D341Med (cell line): ENCODE measurements around the gene RUFY2.
"Not testable (repeated sequence)": the region's sequence is repeated elsewhere in the genome, so short reads cannot be mapped to it uniquely, and the experiment has no call there.

Source experiments
- DNase-seq: peaks from one replicate; pipeline ENCODE4 v3.0.0; 2012; ENCODE audit warnings: low spot score

RUFY2 gene

DNA sequence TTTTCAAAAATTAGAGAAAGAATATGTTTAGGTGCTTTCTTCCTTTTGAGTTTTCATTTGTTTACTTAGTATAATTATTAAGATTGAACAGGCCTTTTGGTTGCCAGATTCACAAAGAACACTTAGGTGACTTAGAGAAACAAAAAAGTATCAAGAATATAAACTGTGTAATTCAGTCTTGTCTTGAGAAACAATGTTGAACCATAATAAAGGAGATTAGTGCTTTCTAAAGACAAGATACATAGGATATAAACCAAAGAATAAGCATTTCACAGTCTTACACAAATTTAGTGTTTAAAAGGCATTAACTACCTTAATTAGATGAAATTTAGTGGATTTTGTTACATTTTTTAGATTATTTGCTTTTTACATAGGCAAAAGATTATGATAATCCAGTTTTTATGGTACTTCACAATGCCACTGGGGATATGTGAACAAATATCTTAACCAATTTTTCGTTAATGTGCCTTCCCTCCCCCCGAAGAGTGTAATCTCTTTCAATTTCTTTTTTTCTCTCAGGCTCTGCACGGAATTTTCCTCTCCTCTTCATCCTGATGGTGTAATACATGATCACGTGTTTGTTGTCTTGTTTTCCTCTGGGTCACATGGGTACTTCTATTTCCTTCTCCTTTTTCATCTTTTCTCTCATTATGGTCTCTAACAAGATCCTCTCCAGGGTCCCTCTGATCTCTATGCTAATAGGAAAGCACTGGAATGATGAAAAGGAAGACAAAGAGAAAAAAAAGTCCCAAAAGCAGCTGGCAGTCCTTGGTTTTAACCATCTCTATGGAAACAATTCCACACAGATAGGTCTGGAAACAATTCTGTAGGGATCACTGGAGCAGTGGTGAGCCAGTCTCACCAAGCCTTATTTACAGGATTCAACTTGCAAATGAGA is 78.9 kb downstream of the RUFY2 start:
- DNase-seq, result peak; percentile 18

DNA sequence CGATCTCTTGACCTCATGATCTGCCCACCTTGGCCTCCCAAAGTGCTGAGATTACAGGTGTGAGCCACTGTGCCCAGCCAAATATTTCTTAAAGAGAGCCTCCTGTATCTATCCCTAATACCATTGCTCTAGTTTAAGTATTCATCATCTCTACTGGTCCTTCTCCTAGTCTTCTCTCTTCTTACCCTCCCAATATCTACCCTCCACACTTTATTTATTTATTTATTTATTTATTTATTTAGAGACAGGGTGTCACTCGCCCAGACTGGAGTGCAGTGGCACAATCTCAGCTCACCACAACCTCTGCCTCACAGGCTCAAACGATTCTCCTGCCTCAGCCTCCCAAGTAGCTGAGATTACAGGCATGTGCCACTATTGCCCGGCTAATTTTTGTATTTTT is 82.7 kb downstream of the RUFY2 start:
- DNase-seq, result not testable (repeated sequence)

GRCh38 chr10:68318331-68319059 is 88.6 kb downstream of the RUFY2 start:
- DNase-seq, result no peak

DNA sequence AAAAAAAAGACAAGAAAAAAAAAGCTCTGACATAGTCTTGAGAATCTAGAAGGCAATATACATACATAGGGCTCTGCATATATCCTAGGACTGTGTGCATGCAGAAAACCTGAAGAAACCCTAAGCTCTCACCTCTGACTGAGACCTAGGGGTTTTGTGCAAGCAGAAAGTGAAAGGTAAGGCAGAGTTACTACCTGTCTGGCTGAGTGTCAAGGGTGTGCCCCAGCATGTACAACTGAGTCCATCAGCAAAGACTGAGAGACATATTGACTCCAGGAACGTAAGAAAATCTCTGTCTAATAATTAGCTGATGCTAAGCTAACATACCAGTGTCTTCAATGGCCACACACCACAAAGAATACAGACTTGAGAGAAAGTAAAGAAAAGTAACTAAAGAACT is 91.5 kb downstream of the RUFY2 start:
- DNase-seq, result no peak

GRCh38 chr10:68314930-68315329 is 92.1 kb downstream of the RUFY2 start:
- DNase-seq, result not testable (repeated sequence)

GRCh38 chr10:68310531-68310930 is 96.5 kb downstream of the RUFY2 start:
- DNase-seq, result no peak

GRCh38 chr10:68305854-68306253 is 101.2 kb downstream of the RUFY2 start:
- DNase-seq, result no peak

GRCh38 chr10:68303849-68304412 is 103.1 kb downstream of the RUFY2 start:
- DNase-seq, result no peak

GRCh38 chr10:68302871-68303270 is 104.2 kb downstream of the RUFY2 start:
- no peak for DNase-seq

DNA sequence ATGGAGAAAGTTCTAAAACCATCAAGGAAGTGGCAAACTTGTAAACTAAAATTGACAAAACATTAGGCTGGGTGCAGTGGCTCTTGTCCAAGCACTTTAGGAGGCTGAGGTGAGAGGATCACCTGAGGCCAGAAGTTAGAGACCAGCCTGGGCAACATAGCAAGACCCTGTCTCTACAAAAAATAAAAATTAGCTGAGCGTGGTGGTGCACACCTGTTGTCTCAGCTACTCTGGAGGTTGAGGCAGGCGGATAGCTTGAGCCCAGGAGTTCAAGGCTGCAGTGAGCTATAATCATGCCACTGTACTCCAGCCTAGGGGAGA is 104.6 kb downstream of the RUFY2 start:
- no peak for DNase-seq

DNA sequence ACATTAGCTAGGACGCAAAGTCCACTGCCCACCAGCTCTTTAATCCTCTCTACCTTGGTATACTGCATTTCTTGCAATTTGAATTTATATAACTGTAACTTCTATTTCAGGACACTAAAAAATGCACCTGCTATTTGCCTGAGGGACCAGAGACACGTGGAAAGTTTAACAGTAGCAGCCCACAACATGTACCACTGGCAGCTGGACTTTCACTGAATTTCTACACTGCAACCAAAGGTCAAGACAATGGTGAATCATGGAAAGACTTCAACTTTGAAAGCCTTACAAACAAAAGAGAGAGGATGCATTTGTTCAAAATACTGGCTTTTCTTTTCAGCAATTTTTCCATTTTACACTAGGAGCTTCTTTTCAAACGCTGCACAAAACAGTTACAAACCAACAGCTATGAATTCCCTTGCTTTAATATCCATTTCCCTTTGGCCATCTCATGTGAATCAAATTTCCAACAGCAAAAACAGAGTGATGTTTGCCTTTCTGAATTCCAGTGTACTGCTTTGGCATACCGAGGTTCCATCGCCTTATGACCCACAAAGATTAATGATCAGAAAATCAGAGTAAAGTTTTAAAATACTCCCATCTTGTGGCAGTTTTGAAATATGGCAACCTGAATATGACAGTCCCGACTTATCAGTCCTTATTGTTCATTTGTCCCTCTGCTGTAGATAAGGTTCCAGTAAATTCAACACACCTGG is 105.1 kb downstream of the RUFY2 start:
- peak; percentile 47 for DNase-seq

- DNase-seq, result no peak
Measured at GRCh38 chr10:68301301-68301700, 105.8 kb downstream of the RUFY2 start.

DNA sequence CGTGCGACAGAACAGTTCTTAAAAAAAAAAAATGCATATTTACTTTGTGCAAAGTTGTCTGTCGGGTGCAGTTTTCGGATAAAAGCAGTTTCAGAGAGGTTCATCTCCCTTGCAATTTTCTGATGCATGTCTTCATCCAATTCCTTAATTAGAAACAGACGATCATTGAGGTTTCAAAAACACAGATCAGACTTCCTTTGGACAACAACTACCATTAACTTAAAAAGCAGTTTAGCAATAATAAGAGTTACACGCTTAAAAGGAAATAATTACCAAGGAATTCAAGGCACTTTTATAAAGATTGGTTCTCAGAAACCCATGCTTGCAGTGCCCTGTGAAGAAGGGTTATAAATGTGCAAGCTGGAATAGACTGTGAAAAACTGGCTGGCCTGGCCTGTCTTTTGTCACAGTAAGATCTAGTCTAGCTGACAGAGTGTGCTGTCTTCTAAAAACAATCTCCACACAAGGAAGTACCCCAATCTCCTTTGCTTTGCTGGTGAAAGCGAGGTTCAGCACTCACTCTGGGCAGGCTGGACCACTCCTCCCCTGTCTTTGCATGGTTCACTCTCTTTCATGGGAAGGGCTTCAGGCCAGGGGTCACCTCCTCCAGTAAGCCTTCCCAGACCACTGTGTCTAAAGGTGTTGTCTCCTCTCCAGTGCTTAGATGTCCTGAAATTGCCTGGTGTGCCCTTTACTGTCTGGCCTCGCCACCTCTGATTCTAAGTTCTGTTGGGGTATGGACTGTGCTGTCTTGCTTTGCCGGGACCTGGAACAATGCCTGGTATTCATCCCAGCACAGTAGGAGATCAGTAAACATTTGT is 110.0 kb downstream of the RUFY2 start:
- DNase-seq, result no peak
